Fibroblast of lung (primary cell): ENCODE measurements around the gene HOXB6. TPM values are rescaled to one million over a fixed set of nuclear protein-coding genes. Genes with fewer than 3 reads are reported as not detected.

Experiments
- DNase-seq, 2 donors: peaks; one replicate each; pipeline versions ENCODE4 v3.0.0 to v3.0.0-alpha.2; 2010; ENCODE audit warnings: low read depth in 2 of 2
- H2AFZ ChIP-seq: 2 replicates; pipeline ENCODE4 v1.5.1; 2012; ENCODE audit warnings: low read length, control low read depth, inconsistent platforms
- H3K27ac ChIP-seq: 2 replicates; pipeline ENCODE4 v1.5.1; 2011; ENCODE audit warnings: low read length, control low read depth; ENCODE audit not compliant: insufficient read depth
- H3K27me3 ChIP-seq: 2 replicates; pipeline ENCODE4 v1.5.1; 2011; ENCODE audit warnings: mild to moderate bottlenecking, low read length; ENCODE audit not compliant: control insufficient read depth, insufficient read depth
- H3K36me3 ChIP-seq: 2 replicates; pipeline ENCODE4 v1.5.1; 2011; ENCODE audit warnings: low read length; ENCODE audit not compliant: control insufficient read depth, insufficient read depth
- H3K4me1 ChIP-seq: 2 replicates; pipeline ENCODE4 v1.5.1; 2011; ENCODE audit warnings: low read length; ENCODE audit not compliant: control insufficient read depth, insufficient read depth; ENCODE audit errors: extremely low read depth
- H3K4me2 ChIP-seq: 2 replicates; pipeline ENCODE4 v1.5.1; 2011; ENCODE audit warnings: low read length, control low read depth; ENCODE audit not compliant: insufficient read depth; ENCODE audit errors: extremely low read depth
- H3K4me3 ChIP-seq, 4 experiments: fragments of 200-600 bp in 1 of 4; sonication (generic) in 1 of 4; replicated peaks in 1 of 4; 2 replicates each; pipeline ENCODE4 v1.5.1; 2011 to 2016; ENCODE audit warnings: low read length in 4 of 4, low read depth in 3 of 4, mild to moderate bottlenecking in 3 of 4, control low read depth in 2 of 4, inconsistent platforms in 1 of 4, mixed read lengths in 1 of 4; ENCODE audit not compliant: insufficient read depth in 1 of 4; ENCODE audit errors: control extremely low read depth in 1 of 4
- H3K79me2 ChIP-seq: 2 replicates; pipeline ENCODE4 v1.5.1; 2012; ENCODE audit warnings: mild to moderate bottlenecking, low read length, inconsistent platforms; ENCODE audit not compliant: control insufficient read depth, insufficient read depth
- H3K9ac ChIP-seq: 2 replicates; pipeline ENCODE4 v1.5.1; 2011; ENCODE audit warnings: mild to moderate bottlenecking, low read length, control low read depth; ENCODE audit not compliant: insufficient read depth
- H3K9me3 ChIP-seq: 2 replicates; pipeline ENCODE4 v1.5.1; 2012; ENCODE audit warnings: low read depth, low read length; ENCODE audit not compliant: control insufficient read depth, insufficient read depth
- H4K20me1 ChIP-seq: 2 replicates; pipeline ENCODE4 v1.5.1; 2011; ENCODE audit warnings: low read length; ENCODE audit not compliant: control insufficient read depth, insufficient read depth; ENCODE audit errors: extremely low read depth
- CTCF ChIP-seq, 2 donors: IDR thresholded peaks in 1 of 2; conservative IDR thresholded peaks in 1 of 2; 1 replicate in 1 of 2; 2 replicates in 1 of 2; pipeline ENCODE4 v1.5.1; 2011 to 2012; ENCODE audit warnings: low read length in 2 of 2, control low read depth in 1 of 2, inconsistent platforms in 1 of 2, low read depth in 1 of 2, mild to moderate bottlenecking in 1 of 2
- EZH2 ChIP-seq: IDR thresholded peaks from 2 replicates; pipeline ENCODE4 v1.5.1; 2012; ENCODE audit warnings: low read length, control low read depth, mild to moderate bottlenecking; ENCODE audit errors: missing control alignments
- polyA plus RNA-seq, 2 donors: library from polyadenylated mRNA; depleted of rRNA in 1 of 2; stranded (reverse) in 1 of 2; unstranded in 1 of 2; fragments of >200 nt; gene quantifications; 2 replicates each; pipeline ENCODE4 v1.2.1, GENCODE V29; 2011 to 2012; ENCODE audit warnings: missing spikeins in 1 of 2
- total RNA-seq: library from RNA; depleted of rRNA; stranded (reverse); fragments of >200 nt; gene quantifications from 2 replicates; pipeline ENCODE4 v1.2.1, GENCODE V29; 2014

Gene HOXB6
- total and polyA plus RNA-seq, 2 donors (not counting 1 experiment from before 2014, with no cell fraction given): 16.2 to 28.9 TPM

- TF ChIP-seq CTCF (conservative IDR thresholded peaks at IDR 0.05 in 1 of 2, IDR thresholded peaks at IDR 0.05 in 1 of 2; ENCODE audit: low read depth in 1 of 2, low read length in 2 of 2): no peak
- no peak for TF ChIP-seq EZH2
- peaks cover 21% of the 10 kb centered on the region for H3K36me3 ChIP-seq
- peak; percentile 42 to 55 for DNase-seq
- peaks cover 41% of the 10 kb centered on the region for H3K4me1 ChIP-seq
- peak overlapping the region; percentile 84 for H3K27ac ChIP-seq
- peaks cover 95% of the 10 kb centered on the region for H3K79me2 ChIP-seq
- H4K20me1 ChIP-seq: no peaks in the 10 kb centered on the region
- H3K9ac ChIP-seq: peak overlapping the region; percentile 60
- no peak overlapping the region for H2AFZ ChIP-seq
- peak overlapping the region; percentile 37 to 80 (median 41) for H3K4me3 ChIP-seq
- no peaks in the 10 kb centered on the region for H3K27me3 ChIP-seq
- no peaks in the 10 kb centered on the region for H3K9me3 ChIP-seq
- H3K4me2 ChIP-seq: peak overlapping the region; percentile 92
These were observed 53.0 kb downstream of the HOXB6 start for GRCh38 chr17:48551596-48552465.

GRCh38 chr17:48551214-48551555 lies 53.6 kb downstream of the HOXB6 start:
- peaks cover 39% of the 10 kb centered on the region for H3K4me1 ChIP-seq
- H3K27me3 ChIP-seq: no peaks in the 10 kb centered on the region
- H3K9ac ChIP-seq: peak overlapping the region; percentile 60
- TF ChIP-seq EZH2: no peak
- no peak for TF ChIP-seq CTCF (conservative IDR thresholded peaks at IDR 0.05 in 1 of 2, IDR thresholded peaks at IDR 0.05 in 1 of 2; ENCODE audit: low read depth in 1 of 2, low read length in 2 of 2)
- H2AFZ ChIP-seq: no peak overlapping the region
- peak overlapping the region in 3 of 4 experiments; percentile 37 to 80 (median 39) for H3K4me3 ChIP-seq
- peak overlapping the region; percentile 84 for H3K27ac ChIP-seq
- no peaks in the 10 kb centered on the region for H3K9me3 ChIP-seq
- DNase-seq: peak; percentile 39 to 60
- peaks cover 95% of the 10 kb centered on the region for H3K79me2 ChIP-seq
- H3K36me3 ChIP-seq: peaks cover 21% of the 10 kb centered on the region
- peak overlapping the region; percentile 92 for H3K4me2 ChIP-seq
- no peaks in the 10 kb centered on the region for H4K20me1 ChIP-seq

GRCh38 chr17:48550502-48551213 lies 54.1 kb downstream of the HOXB6 start:
- no peaks in the 10 kb centered on the region for H3K27me3 ChIP-seq
- no peaks in the 10 kb centered on the region for H3K9me3 ChIP-seq
- H3K27ac ChIP-seq: peak overlapping the region; percentile 97
- H3K36me3 ChIP-seq: peaks cover 21% of the 10 kb centered on the region
- peak overlapping the region; percentile 33 to 80 (median 41) for H3K4me3 ChIP-seq
- peaks cover 94% of the 10 kb centered on the region for H3K79me2 ChIP-seq
- H3K4me1 ChIP-seq: peaks cover 38% of the 10 kb centered on the region
- peak; percentile 40 to 41 for DNase-seq
- H3K4me2 ChIP-seq: peak overlapping the region; percentile 76
- TF ChIP-seq EZH2 (no peak), CTCF (conservative IDR thresholded peaks at IDR 0.05 in 1 of 2, IDR thresholded peaks at IDR 0.05 in 1 of 2; ENCODE audit: low read depth in 1 of 2, low read length in 2 of 2) (peak; percentile 27 to 36)
- no peaks in the 10 kb centered on the region for H4K20me1 ChIP-seq
- H3K9ac ChIP-seq: peak overlapping the region; percentile 11
- no peak overlapping the region for H2AFZ ChIP-seq
